Thoracic aorta (tissue), 2 donors: ENCODE data around the gene DGCR2. TPM values are rescaled to one million over a fixed set of nuclear protein-coding genes. Genes with fewer than 3 reads are reported as not detected.

Source experiments
- ATAC-seq: fragments of 150-250 bp; one replicate; pipeline ENCODE4 v1.8.0; 2017; ENCODE audit warnings: low read depth; ENCODE audit not compliant: insufficient number of reproducible peaks, low FRiP score
- DNase-seq: peaks from one replicate; pipeline ENCODE4 v3.0.0-alpha.2; 2020; ENCODE audit warnings: low spot score
- H3K27ac ChIP-seq, 2 donors: fragments of 200-600 bp; sonication (generic); 1 replicate in 1 of 2; 2 replicates in 1 of 2; pipeline ENCODE4 v1.5.1; 2016; ENCODE audit warnings: mild to moderate bottlenecking in 2 of 2, moderate library complexity in 2 of 2
- H3K27me3 ChIP-seq: fragments of 200-600 bp; sonication (generic); replicated peaks from 2 replicates; pipeline ENCODE4 v1.6.0; 2016; ENCODE audit warnings: mild to moderate bottlenecking; ENCODE audit not compliant: insufficient read depth
- H3K36me3 ChIP-seq: fragments of 200-600 bp; sonication (generic); one replicate; pipeline ENCODE4 v1.5.1; 2016
- H3K4me1 ChIP-seq, 2 donors: fragments of 200-600 bp; sonication (generic); 1 replicate in 1 of 2; 2 replicates in 1 of 2; pipeline versions ENCODE4 v1.5.1 to v1.6.0; 2016; ENCODE audit warnings: low read depth in 2 of 2, mild to moderate bottlenecking in 1 of 2; ENCODE audit not compliant: control insufficient read depth in 1 of 2
- H3K4me3 ChIP-seq: fragments of 200-600 bp; sonication (generic); 2 replicates; pipeline ENCODE4 v1.5.1; 2016; ENCODE audit warnings: mild to moderate bottlenecking
- H3K9me3 ChIP-seq: fragments of 200-600 bp; sonication (generic); 2 replicates; pipeline ENCODE4 v1.5.1; 2016
- CTCF ChIP-seq: fragments of 200-600 bp; sonication (generic); IDR thresholded peaks from one replicate; pipeline ENCODE4 v1.5.1; 2019; ENCODE audit warnings: antibody characterized with exemption
- total RNA-seq, 2 donors: library from RNA; depleted of rRNA; stranded (reverse); fragments of >200 nt; gene quantifications; one replicate each; pipeline versions ENCODE4 v1.1.0 to v1.2.3, GENCODE V29; 2016

The DGCR2 gene
- total RNA-seq, 2 donors from 2014 or later: 42.1 to 105 TPM

GRCh38 chr22:19063581-19064353 is 58.4 kb downstream of the DGCR2 start:
- Histone ChIP-seq H3K4me3 (no peak overlapping the region), H3K27me3 (no peaks in the 10 kb centered on the region), H3K4me1 (no peaks in the 10 kb centered on the region), H3K9me3 (no peaks in the 10 kb centered on the region), H3K27ac (no peak overlapping the region), H3K36me3 (peaks cover 58% of the 10 kb centered on the region)
- ATAC-seq (no peak), DNase-seq (no peak)
- no peak for TF ChIP-seq CTCF

- no peak for DNase-seq
These were observed 59.3 kb downstream of the DGCR2 start for GRCh38 chr22:19062943-19063308.

GRCh38 chr22:19062139-19062942 is 59.9 kb downstream of the DGCR2 start:
- ATAC-seq: no peak

More at GRCh38 chr22:19062943-19063308, 59.3 kb downstream of the DGCR2 start:
- Histone ChIP-seq H3K9me3 (no peaks in the 10 kb centered on the region), H3K27ac (no peak overlapping the region), H3K4me3 (no peak overlapping the region), H3K4me1 (no peaks in the 10 kb centered on the region), H3K27me3 (no peaks in the 10 kb centered on the region), H3K36me3 (peaks cover 57% of the 10 kb centered on the region)
- TF ChIP-seq CTCF: no peak
- ATAC-seq: no peak

GRCh38 chr22:19061471-19062138 is 60.6 kb downstream of the DGCR2 start:
- H3K4me3 ChIP-seq: no peak overlapping the region
- ATAC-seq (no peak), DNase-seq (no peak)
- H3K36me3 ChIP-seq: peaks cover 53% of the 10 kb centered on the region
- no peaks in the 10 kb centered on the region for H3K4me1 ChIP-seq
- no peak for TF ChIP-seq CTCF
- H3K27ac ChIP-seq: no peak overlapping the region
- H3K9me3 ChIP-seq: no peaks in the 10 kb centered on the region
- no peaks in the 10 kb centered on the region for H3K27me3 ChIP-seq

More at GRCh38 chr22:19062139-19062942, 59.9 kb downstream of the DGCR2 start:
- Histone ChIP-seq H3K36me3 (peaks cover 55% of the 10 kb centered on the region), H3K27ac (no peak overlapping the region), H3K4me1 (no peaks in the 10 kb centered on the region), H3K27me3 (no peaks in the 10 kb centered on the region), H3K9me3 (no peaks in the 10 kb centered on the region), H3K4me3 (no peak overlapping the region)
- TF ChIP-seq CTCF: no peak
- no peak for DNase-seq
